NCI-H460 (cell line): ENCODE measurements around the gene NPW. TPM values are rescaled to one million over a fixed set of nuclear protein-coding genes. Genes with fewer than 3 reads are reported as not detected.

ENCODE experiments used
- DNase-seq: peaks from one replicate; pipeline ENCODE4 v3.0.0-alpha.2; 2016; ENCODE audit warnings: low read depth; ENCODE audit errors: extremely low read depth
- total RNA-seq: library from RNA; depleted of rRNA; stranded (reverse); fragments of >200 nt; shearing (Covaris generic); gene quantifications from 2 replicates; pipeline ENCODE4 v1.2.3, GENCODE V29; 2014

NPW gene
- total RNA-seq, 1 experiment from 2014 or later: 3.4 TPM

DNA sequence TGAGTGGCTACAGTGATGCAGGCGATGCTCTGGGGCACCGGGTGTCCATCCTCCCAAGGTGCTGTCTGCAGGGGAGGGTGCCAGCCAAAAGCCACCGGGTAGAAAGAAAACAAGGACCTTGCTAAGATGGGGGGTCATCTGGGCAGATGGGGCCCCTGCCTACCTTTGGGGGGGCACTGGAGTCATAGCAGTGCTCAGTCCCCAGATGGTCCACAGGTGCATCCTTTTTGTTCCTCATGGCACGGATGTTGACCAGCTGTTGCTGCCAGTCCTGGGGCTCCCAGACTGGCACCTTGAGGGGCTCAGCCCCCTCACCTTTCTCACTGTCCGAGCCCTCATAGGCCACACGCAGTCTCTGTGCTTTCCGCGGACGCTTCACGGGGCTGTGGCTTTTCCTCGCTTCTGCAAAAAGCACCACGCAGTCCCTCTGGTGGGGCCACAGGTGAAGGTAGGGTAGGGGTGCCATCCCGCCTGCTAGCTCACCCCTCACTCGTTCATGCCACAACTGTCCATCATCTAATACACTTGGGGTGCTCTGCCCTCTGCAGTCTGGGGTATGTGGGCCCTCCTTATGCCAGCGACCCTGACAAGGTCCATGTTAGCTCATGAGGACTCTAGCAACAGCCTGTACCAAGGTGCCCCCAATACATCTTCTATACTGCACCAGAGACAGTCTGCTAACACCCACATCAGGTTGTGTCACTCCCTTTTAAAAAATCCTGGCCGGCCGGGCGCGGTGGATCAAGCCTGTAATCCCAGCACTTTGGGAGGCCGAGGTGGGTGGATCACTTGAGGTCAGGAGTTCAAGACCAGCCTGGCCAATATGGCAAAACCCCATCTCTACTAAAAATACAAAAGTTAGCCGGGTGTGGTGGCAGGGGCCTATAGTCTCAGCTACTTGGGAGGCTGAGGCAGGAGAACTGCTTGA, 26.6 kb downstream of the NPW start:
- no peak for DNase-seq

DNA sequence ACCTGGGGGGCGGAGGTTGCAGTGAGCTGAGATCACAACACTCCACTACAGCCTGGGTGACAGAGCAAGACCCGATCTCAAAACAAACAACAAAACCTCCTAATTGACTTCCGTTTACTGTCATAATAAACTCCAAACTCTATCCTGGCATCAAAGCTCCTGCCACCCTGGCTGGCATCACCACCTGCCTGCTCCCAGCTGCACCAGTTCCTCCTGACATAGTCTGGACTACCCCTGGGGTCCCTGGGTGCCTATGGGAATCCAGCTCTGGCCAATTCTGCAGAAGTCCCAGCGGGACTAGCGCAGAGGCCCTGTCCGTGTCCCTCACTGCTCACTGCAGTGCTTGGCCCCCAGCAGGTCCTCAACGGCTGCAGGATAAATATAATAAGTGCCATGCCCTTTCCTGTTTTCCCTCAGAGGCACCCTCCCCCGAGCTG, 27.3 kb downstream of the NPW start:
- DNase-seq: no peak

DNA sequence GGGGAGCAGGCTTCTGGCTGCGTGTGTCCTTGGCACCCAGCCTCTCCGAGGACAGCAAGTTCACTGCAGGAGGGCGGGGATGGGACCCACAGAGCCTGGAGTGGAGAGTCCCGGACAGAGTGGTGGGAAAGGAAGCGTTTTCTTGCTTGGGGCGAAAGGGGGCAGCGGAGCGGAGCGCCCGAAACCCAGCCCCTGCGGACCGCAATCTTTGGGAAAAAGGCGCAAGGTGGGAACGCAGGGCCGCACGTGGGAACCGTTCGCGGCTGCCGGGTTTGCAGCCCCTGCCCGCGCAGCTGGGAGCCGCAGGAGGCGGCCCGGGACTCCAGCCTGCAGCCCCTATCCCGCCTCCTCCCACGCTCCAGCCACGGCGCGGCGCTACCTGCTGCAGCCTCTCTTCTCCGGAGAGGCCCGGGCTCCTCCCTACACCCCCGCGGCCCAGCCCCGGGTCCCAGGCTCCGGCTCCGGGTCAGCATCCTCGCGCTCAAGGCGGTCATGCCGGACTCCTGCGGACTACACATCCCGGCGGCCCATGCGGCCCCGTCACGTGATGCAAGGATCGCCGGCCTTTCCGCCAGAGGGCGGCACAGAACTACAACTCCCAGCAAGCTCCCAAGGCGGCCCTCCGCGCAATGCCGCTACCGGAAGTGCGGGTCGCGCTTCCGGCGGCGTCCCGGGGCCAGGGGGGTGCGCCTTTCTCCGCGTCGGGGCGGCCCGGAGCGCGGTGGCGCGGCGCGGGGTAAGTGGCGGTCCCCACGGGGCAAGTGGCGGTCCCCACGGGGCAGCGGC, 27.9 kb downstream of the NPW start, which contains the start of the genes NTHL1 and TSC2:
Gene NTHL1, minus strand, starts transcription at position 505 of the 786 bp plus-strand sequence. Its CDS starts 11 bp downstream, at position 494.
Gene TSC2, plus strand, starts transcription at position 656 of the 786 bp plus-strand sequence. CDS start 631 bp downstream, outside the sequence.
- DNase-seq: peak; percentile 93

DNA sequence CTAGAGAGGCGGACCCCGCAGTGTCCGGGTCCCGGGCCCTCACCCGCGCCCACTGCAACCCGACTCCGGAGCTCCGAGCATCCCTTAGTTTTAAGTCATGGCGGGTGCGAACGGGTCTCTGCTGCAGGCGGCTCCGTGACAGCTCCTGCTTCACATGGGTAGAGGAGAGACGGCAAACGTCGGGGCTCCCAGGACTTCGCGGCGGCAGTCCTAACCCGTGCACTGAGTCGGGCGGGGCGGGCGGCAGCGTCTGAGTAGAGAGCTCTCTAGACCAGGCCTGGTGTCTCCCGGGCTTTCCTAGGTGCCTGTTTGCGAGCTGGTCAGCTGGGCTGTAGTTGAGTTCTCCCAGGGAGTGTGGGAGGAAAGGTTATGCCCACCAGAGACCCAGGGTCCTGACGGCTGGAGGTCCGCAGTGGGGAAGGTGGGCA, 28.5 kb downstream of the NPW start:
- DNase-seq: no peak

DNA sequence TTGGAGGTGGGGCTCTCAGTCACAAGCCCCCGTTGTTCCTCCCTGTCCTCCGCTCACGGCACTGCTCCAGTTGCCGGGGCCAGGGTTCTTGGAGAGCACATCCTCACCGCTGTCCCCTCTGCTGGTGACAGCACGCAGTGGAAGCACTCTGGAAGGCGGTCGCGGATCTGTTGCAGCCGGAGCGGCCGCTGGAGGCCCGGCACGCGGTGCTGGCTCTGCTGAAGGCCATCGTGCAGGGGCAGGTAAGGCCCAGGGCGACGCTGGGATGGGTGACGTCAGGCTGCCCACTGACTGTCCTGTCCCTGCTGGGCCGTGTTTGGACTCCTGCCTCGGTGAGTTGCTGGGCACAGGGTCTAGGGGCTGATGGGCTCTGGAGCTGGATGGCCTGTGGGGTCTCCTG, 33.6 kb downstream of the NPW start:
- no peak for DNase-seq

DNA sequence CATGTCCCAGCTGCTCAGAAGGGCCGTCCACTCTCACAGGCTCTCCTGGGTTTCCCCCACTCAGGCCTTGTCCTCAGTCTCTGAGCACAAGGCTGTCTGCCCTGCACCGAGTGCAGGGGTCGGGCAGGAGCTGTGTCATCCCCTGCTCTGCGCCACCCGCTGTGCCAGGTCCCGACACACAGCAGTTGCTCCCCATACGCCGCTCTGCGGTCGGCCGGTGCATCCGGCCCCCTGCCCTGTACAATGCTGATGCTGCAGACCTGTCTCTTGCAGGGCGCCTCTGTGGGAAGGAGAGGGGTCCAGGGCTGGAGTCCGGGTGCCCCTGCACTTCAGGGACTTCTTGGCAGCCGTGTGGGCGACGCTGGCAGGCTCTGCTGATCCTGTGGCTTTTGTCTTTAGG, 34.3 kb downstream of the NPW start:
- no peak for DNase-seq

DNA sequence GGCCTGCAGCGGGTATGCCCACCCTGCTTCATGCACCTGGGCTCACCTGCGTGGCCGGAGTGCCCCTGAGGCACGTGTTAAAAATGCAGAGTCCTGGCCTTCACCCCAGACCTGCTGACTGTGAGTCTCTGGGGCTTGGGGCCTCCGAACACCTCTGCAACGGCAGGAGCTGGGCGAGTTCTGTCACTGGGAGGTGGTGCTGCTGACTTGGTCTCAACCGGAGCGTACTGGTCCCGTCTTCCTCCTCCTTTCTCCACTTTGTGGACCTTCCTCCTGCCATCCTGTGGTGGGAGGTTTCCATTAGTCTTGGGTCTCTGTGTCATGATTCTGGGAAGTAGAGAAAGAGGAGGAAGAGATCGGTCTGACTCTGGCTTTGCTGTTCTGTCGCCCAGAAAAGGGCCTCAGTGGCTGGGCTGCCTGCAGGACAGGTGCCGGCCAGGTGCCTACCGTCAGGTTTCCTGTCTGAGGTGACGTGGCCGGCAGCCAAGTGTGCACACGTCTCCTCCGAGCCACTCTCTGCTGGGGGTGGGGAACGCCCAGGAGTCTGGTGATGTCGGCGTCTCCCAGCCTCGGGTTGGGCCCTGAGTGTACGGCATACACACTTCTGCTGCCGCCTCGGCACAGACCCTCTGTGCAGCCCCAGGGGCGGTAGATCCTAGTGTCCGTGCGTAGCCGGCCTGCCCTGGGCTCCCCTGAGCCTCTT, 35.1 kb downstream of the NPW start:
- no peak for DNase-seq

DNA sequence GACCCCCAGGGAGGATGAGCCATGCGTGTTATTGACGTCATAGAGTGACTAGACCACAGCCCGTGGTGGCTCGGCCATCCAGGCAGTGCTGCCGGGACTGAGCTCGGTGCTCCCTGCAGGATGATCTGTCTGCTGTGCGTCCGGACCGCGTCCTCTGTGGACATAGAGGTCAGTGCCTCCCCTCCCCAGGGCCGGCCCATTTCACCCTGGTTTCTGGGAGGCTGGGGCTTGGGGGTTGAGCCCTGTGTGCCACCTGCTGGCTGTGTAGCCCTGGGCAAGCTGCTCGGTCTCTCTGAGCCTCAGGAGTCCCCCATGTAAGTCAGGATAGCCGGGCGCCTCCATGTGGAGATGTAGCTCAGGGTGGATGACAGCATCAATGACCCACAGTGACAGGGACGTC, 36.5 kb downstream of the NPW start:
- DNase-seq: peak; percentile 14

DNA sequence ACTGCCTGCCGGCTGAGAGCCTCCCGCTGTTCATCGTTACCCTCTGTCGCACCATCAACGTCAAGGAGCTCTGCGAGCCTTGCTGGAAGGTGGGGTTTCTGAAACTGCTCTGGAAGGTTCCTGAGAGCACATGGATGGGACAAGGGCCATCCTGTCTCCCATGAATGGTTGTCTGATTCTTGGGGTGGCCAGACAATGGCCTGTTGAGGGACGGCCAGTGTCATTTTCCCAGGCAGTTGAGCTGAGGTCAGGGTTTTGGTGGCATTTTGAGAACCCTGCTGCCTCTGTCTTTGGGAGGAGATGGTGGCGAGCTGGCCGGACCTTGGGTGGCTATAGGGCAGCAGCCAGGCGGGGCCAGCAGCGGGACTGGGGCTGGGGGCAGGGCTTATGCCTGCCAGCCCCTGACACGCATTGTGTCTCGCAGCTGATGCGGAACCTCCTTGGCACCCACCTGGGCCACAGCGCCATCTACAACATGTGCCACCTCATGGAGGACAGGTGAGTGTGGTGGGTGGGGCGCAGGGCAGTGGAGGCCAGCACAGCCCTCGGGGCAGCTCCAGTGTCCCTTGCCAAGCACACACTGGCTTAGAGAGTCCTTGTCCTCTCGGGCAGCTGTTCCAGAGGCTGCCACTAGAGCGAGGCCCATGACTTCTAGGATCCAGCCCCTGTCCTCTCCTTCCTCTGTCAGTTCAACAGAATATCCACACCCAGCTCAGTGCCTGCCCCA, 37.3 kb downstream of the NPW start:
- DNase-seq: no peak

DNA sequence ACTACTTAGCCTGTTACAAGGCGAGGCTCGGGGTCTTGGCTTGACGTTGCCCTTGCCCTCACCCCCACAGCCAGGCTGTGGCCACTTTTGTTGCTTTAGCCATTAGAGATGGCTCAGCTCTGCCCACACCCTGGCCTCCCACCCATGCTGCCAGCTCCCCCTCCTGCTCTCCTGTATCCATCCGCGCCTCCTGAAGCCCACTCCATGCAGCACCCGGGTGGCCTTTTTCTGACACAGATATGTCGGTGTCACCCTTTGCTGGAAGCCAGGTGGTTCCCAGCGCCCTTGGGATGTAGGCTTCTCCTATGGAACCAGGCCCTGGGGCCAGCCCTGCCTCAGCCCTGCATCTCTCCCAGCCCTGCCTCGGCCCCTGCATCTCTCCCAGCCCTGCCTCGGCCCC, 37.9 kb downstream of the NPW start:
- DNase-seq: no peak

DNA sequence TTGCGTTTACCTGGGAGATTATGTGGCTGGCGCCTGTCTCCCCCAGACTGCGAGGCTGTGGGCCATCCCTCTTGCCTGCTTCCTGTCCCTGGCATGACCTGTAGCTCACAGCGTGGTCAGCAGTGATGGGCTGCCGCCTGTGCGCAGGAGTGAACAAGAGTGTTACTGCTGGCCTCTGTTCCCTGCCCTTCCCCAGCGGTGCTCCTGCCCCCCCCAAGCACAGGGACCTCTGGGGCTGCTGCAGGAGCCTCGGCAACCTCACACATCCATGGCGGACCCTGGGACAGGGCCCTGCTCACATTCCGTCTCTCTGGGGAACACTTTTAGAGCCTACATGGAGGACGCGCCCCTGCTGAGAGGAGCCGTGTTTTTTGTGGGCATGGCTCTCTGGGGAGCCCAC, 38.8 kb downstream of the NPW start:
- no peak for DNase-seq

DNA sequence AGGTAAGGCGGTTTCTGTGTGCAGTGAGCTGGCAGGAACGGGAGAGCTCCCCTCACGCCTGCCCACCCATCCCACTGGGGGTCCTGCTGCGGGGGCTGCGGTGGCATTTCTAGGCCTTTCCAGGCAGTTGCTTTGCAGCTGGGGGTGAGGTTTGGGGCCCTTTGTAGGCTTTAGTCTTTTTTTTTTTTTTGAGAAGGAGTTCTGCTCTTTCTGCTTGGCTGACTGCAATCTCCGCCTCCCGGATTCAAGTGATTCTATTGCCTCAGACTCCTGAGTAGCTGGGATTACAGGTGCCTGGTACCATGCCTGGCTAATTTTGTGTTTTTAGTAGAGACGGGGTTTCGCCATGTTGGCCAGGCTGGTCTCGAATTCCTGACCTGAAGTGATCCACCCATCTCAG, 39.3 kb downstream of the NPW start:
- DNase-seq: no peak

DNA sequence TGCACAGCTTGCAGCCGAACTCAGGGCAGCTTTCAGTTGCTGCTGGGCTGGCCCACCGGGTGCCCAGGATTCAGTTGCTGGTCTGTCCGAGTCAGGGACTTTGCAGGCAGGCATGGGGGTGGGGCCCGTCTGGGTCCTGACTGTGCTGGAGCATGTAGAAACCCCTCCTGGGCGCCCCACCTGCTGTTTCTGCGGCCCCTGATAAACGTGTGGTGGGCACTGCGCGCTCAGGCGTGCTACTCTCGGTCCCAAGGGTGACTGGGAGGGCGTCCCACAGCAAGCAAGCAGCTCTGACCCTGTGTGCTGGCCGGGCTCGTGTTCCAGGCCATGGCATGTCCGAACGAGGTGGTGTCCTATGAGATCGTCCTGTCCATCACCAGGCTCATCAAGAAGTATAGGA, 40.8 kb downstream of the NPW start:
- no peak for DNase-seq

DNA sequence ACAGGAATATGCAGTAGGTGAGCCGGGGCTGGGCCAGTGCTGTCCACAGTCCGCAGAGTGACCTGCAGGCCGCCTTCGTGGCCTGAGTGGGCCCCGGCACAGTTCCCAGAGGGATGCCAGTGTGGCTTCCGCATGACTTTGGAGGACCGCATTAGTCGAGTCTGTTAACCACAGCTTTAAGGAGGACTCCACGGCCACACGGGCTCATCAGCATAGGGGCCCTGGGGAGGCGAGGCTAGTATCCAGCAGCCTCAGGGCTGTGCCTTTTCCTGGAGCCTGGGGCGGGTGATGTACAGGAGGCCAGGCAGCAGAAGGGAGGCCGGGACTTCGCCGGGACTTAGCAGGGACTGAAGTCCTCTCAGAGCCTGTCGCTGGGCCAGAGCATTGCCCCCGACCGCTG, 41.4 kb downstream of the NPW start:
- no peak for DNase-seq

DNA sequence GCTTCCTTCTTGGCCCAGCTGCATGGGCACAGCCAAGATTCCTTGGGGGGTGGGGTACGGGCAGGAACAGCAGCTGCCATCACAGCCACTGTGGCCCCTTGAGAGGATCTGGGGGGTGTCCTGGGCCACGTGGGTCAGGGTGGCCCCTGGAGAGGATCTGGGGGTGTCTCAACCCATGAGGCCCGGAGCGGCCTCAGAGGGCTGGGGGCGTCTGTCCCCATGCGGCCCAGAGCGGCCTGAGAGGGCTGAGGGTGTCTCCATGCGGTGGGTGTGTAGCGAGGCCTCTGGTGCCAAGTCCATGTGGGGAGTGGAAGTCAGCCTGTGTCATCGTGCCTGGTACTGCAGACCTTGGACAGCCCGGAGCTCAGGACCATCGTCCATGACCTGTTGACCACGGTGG, 41.9 kb downstream of the NPW start:
- DNase-seq: no peak

DNA sequence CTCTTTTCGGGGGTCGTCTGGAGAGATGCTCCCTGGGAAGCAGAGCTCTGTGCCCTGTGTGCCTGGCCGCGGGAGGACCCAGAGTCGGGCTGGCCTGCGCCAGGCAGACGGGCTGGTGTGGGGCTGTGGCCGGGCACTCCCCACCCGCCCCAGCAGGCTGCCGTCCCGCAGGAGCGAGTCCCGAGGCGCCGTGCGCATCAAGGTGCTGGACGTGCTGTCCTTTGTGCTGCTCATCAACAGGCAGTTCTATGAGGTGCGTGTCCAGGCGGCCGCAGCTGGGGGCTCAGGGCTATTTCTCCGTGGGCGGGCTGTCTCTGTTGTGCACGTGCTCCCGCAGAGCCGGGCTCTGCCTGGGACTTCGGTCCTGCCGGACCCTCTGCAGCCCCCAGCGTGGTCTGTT, 43.2 kb downstream of the NPW start:
- DNase-seq: no peak

DNA sequence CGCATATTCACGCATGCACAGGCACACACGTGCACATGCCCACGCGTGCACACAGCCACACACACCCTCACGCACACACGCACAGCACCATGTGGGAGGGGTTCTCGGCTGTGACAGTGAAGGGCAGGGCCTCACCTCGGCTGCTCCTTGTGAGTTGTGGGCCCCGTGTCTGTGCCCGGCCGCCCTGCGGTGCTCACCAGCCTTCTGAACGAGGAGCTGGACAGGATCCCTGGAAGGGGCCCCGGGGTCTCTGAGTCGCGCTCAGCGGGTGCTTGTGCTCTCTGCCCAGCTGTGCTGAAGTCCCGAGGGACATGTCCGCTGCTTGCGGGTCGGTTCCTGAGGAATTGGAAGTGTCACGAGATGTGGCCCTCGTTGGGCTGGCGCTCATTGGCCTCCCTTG, 44.3 kb downstream of the NPW start:
- no peak for DNase-seq

DNA sequence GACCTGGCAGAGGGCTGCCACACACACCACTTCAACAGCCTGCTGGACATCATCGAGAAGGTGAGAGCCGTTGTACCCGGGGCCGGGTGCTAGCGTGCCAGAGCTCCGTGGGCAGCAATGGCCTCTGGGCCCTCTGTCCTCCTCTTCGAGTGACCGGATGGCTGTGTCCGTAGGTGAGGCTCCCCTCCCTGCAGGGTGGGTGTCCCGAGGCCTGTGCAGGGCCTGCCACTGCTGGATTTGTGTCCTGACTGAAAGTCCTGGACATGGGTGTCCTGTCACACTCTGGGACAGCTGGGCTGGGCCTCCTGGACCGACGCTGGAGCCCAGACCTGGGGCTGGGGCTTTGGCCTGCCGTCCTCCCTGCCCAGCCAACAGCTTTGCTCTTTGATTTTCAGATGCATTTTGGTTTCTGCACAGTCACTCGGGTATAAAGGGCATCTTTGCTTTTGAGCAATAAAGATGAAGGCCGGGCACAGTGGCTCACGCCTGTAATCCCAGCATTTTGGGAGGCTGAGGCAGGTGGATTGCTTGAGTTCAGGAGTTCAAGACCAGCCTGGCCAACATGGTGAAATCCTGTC, 44.9 kb downstream of the NPW start:
- no peak for DNase-seq

DNA sequence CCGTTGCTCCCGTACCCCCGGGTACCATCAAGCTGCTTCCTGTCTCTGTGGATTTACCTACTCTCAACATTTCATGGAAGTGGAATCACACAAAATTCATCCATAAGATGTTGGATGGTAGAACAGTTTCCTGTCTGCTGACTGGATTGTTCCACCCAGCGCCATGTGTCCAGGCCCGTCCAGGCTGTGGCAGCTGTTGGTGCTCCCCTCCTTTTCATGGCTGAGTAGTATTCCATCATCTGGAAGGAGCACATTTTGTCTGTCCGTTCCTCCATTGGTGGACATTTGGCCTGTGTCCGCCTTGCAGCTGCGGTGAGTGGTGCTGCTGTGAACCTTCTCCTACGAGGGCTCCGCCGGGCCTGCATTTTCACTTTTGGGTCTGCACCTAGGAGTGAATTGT, 46.6 kb downstream of the NPW start:
- DNase-seq: no peak
